PC-9 (cell line): ENCODE data around the gene CFAP74. TPM values are rescaled to one million over a fixed set of nuclear protein-coding genes. Genes with fewer than 3 reads are reported as not detected.
"Not testable (repeated sequence)": the region's sequence is repeated elsewhere in the genome, so short reads cannot be mapped to it uniquely, and the experiment has no call there.

Experiments
- BruUV-seq: library from RNA; stranded (reverse); fragments of 400-500 nt; replicated peaks from 2 replicates; lab custom pipeline; 2021; lab: Mats Ljungman, UMichigan
- CTCF ChIA-PET: fragments of 300-600 bp; sonication (Branson Sonifier 250); formaldehyde crosslinking; loops from one replicate; lab custom pipeline; 2022; ENCODE audit warnings: antibody characterized with exemption; lab: Charles Lee
- POLR2A ChIA-PET: fragments of 300-600 bp; sonication (Branson Sonifier 250); formaldehyde crosslinking; loops from one replicate; lab custom pipeline; 2022; ENCODE audit warnings: antibody characterized with exemption; ENCODE audit not compliant: unreplicated experiment; lab: Charles Lee
- DNase-seq, 2 experiments: peaks; one replicate each; pipeline versions ENCODE4 v3.0.0 to v3.0.0-alpha.2; 2015 to 2022; ENCODE audit warnings: mixed read lengths in 1 of 2
- H2AFZ ChIP-seq: fragments of 200-600 bp; sonication (generic); 2 replicates; pipeline ENCODE4 v1.8.1; 2017; ENCODE audit warnings: antibody characterized with exemption
- H3F3A ChIP-seq: fragments of 200-600 bp; sonication (generic); 2 replicates; pipeline ENCODE4 v1.8.1; 2017; ENCODE audit warnings: antibody characterized with exemption, mild to moderate bottlenecking, low read depth; ENCODE audit not compliant: insufficient read depth
- H3K27ac ChIP-seq: fragments of 200-600 bp; sonication (generic); 2 replicates; pipeline ENCODE4 v1.6.1; 2016; ENCODE audit warnings: mixed run types
- H3K27me3 ChIP-seq: fragments of 200-600 bp; sonication (generic); 2 replicates; pipeline ENCODE4 v1.6.1; 2016; ENCODE audit warnings: low read depth, mixed run types; ENCODE audit not compliant: insufficient read depth
- H3K36me3 ChIP-seq: fragments of 200-600 bp; sonication (generic); 2 replicates; pipeline ENCODE4 v1.6.1; 2016; ENCODE audit warnings: low read depth, mixed run types
- H3K4me1 ChIP-seq: fragments of 200-600 bp; sonication (generic); replicated peaks from 2 replicates; pipeline ENCODE4 v1.6.1; 2016; ENCODE audit warnings: mixed run types; ENCODE audit not compliant: insufficient read depth
- H3K4me2 ChIP-seq: fragments of 200-600 bp; sonication (generic); 2 replicates; pipeline ENCODE4 v1.6.1; 2017; ENCODE audit warnings: mixed run types
- H3K4me3 ChIP-seq: fragments of 200-600 bp; sonication (generic); 2 replicates; pipeline ENCODE4 v1.6.1; 2016; ENCODE audit warnings: mixed run types
- H3K79me2 ChIP-seq: fragments of 200-600 bp; sonication (generic); 2 replicates; pipeline ENCODE4 v1.6.1; 2017; ENCODE audit warnings: low read depth, mixed run types
- H3K9me2 ChIP-seq: fragments of 200-600 bp; sonication (generic); 2 replicates; pipeline ENCODE4 v1.8.1; 2017; ENCODE audit warnings: mild to moderate bottlenecking; ENCODE audit not compliant: insufficient read depth
- H3K9me3 ChIP-seq: fragments of 200-600 bp; sonication (generic); 2 replicates; pipeline ENCODE4 v1.8.1; 2016; ENCODE audit warnings: low read depth; ENCODE audit not compliant: insufficient read depth
- H4K20me1 ChIP-seq: fragments of 200-600 bp; sonication (generic); 2 replicates; pipeline ENCODE4 v1.8.1; 2017; ENCODE audit not compliant: insufficient read depth
- EZH2 ChIP-seq: fragments of 200-600 bp; sonication (generic); IDR thresholded peaks from 2 replicates; pipeline ENCODE4 v1.8.0; 2017; ENCODE audit warnings: antibody characterized with exemption, low read depth
- intact Hi-C: fragments of 100-400 bp; cut with micrococcal nuclease; formaldehyde crosslinking; loops from one replicate; pipeline ENCODE4 v1.10.0; 2022; ENCODE audit not compliant: unreplicated experiment
- total RNA-seq: library from RNA; stranded (reverse); gene quantifications from 2 replicates; pipeline ENCODE4 v1.2.3, GENCODE V29; 2021
- TF ChIP-seq, protein P1 (sequence below): fragments of 200-600 bp; sonication (generic); conservative IDR thresholded peaks from 2 replicates; pipeline ENCODE4 v1.6.1; 2017; ENCODE audit warnings: mixed run types, antibody characterized with exemption, mild to moderate bottlenecking, moderate library complexity

The CFAP74 gene
- total RNA-seq, 1 experiment from 2014 or later: 2.8 TPM

DNA sequence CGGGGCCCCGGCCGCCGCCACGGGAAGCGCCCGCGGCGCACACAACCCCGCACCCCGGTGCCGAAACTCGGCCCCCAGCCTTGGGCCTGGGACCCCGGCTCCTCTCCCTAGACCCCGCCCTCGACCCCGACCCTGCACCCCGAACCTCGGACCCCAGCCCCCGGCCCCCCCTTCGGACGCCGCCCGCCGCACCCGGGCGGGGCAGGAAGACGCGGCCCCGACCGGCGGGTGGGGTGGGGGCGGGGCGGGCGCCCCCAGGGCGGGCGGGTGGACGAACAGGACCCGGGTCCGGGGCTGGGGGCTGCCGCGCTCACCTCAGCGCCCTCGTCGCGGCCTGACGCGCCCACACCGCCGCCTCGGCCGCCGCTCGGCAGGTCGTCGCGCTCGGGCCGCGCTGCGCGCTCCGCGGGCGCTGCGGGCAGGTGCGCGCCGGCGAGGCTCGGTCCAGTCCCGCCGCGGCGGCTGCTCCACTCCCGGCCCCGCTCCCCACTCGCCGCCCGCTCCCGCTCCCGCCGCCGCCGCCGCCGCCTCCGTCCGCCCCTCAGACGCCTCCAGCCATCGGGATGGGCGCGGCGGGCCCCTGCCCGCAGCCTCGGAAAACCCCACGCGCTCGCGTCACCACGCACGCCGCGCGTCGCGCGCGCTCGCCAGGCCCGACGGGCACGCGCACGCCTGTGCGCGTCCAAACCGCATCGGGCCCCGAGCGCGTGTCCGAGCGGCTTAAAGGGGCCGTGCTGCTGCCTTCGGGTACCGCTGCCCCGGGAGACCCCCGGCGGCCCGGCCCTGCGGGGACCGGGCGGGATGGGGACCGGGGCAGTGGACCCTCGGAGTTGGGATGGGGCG is 112.9 kb downstream of the CFAP74 start, which contains the start of gene GNB1:
Gene GNB1, minus strand, starts transcription at position 582 of the 843 bp plus-strand sequence. CDS start 65,634 bp downstream, outside the sequence.
- Histone ChIP-seq H3K9me3 (no peaks in the 10 kb centered on the region), H3K4me3 (peak within 1 kb of the TSS; percentile 91), H3K36me3 (no peaks in the 10 kb centered on the region; the same call in 1 of the 2 replicates), H2AFZ (peak within 1 kb of the TSS; percentile 81), H3K79me2 (peaks cover 45% of the 10 kb centered on the region), H4K20me1 (peaks cover 42% of the 10 kb centered on the region), H3F3A (peaks cover 13% of the 10 kb centered on the region), H3K9me2 (no peaks in the 10 kb centered on the region), H3K4me1 (peaks cover 35% of the 10 kb centered on the region), H3K27ac (no peak within 1 kb of the TSS), H3K4me2 (peak within 1 kb of the TSS; percentile 94), H3K27me3 (no peaks in the 10 kb centered on the region)
- POLR2A ChIA-PET: no interaction called here
- BruUV-seq: no TSS peak
- peak; percentile 60 to 89 for DNase-seq
- CTCF ChIA-PET: no interaction called here
- TF ChIP-seq EZH2: no peak
- TF ChIP-seq, protein P1, sequence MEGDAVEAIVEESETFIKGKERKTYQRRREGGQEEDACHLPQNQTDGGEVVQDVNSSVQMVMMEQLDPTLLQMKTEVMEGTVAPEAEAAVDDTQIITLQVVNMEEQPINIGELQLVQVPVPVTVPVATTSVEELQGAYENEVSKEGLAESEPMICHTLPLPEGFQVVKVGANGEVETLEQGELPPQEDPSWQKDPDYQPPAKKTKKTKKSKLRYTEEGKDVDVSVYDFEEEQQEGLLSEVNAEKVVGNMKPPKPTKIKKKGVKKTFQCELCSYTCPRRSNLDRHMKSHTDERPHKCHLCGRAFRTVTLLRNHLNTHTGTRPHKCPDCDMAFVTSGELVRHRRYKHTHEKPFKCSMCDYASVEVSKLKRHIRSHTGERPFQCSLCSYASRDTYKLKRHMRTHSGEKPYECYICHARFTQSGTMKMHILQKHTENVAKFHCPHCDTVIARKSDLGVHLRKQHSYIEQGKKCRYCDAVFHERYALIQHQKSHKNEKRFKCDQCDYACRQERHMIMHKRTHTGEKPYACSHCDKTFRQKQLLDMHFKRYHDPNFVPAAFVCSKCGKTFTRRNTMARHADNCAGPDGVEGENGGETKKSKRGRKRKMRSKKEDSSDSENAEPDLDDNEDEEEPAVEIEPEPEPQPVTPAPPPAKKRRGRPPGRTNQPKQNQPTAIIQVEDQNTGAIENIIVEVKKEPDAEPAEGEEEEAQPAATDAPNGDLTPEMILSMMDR: no peak
- intact Hi-C loops: loop anchor here (2.0 to 5.0 kb wide), 2 partner anchors 32 to 108 kb away; no protein-coding TSS in a partner anchor

DNA sequence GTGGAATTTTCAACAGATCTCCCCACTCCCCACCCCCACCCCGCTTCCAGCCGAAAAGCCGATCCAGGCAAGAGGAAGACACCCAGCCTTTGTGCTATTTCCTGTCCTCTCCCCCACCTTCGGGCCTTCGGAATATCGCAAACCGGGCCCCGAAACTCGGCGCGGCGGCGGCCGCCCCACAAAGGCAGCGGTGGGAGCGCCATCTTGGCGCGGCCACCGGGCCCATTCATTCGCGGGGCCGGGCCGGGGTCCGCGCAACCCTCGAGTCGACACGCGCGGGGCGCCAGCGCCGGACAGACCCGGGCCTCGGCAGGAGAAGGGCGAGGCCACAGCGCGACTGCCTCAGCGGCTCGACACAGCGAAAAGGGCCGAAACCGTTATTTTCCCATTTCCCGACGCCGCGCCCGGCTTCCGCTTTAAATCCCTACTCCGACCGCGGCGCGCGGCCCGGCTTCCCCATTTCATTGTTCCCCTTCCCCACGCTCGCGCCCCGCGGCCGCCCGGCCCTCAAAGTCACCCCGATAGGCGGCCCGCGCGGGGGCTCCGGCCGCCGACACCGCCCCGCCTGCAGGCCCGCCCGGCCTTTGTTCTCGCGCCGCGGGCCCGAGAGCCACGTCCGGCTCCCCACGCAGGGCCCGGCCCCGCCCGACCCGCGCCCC is 113.6 kb downstream of the CFAP74 start:
- ChIA-PET CTCF (interaction anchor here (0.5 kb wide), 1 partner anchor 30 kb away, joined by 9 read pairs; no protein-coding TSS in a partner anchor), POLR2A (no interaction called here)
- Histone ChIP-seq H2AFZ (0 out of 2 replicates have a peak overlapping the region, but pooled peaks have one; percentile 72), H3K4me2 (peak overlapping the region; percentile 94), H3K79me2 (peaks cover 52% of the 10 kb centered on the region), H4K20me1 (peaks cover 50% of the 10 kb centered on the region), H3F3A (peaks cover 13% of the 10 kb centered on the region), H3K27me3 (no peaks in the 10 kb centered on the region), H3K4me3 (peak overlapping the region; percentile 91), H3K9me2 (no peaks in the 10 kb centered on the region), H3K9me3 (no peaks in the 10 kb centered on the region), H3K36me3 (no peaks in the 10 kb centered on the region; the same call in 1 of the 2 replicates), H3K4me1 (peaks cover 34% of the 10 kb centered on the region), H3K27ac (no peak overlapping the region)
- peak in 1 of 2 experiments; percentile 18 for DNase-seq
- intact Hi-C loops: loop anchor here (2.0 to 5.0 kb wide), 2 partner anchors 31 to 108 kb away; no protein-coding TSS in a partner anchor
- TF ChIP-seq, protein P1: no peak
- no peak for TF ChIP-seq EZH2
- BruUV-seq: no TSS peak

DNA sequence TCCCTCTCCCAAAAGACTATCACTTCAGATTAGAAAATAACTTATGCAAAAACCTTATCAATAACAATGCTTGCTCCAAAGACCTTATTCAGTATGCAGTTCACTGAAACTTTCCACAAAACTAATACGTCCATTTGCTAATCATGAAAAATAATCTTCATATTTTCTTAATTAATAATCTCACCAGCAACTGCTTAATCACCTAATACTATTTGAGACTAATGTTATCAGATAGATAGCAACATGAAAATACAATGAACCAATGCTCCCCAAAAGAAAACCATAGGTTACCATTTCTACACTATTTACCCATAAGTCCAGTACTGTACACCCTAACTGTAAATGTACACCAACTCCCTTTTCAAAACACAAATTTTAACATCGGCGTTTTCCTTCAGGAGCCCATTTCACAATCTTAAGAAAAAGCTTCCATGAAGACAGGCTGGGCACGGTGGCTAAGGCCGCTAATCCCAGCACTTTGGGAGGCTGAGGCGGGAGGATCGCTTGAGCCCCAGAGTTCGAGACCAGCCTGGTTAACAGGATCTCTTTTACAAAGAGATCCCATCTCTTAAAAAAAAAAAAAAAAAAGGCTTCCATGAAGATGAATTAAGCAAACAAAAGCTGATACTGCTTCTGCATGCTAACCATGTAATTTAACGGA is 114.4 kb downstream of the CFAP74 start:
- H3K4me2 ChIP-seq: peak overlapping the region; percentile 94
- no peaks in the 10 kb centered on the region; the same call in 1 of the 2 replicates for H3K36me3 ChIP-seq
- intact Hi-C loops: no loop called here
- no peak overlapping the region for H2AFZ ChIP-seq
- H3K27ac ChIP-seq: no peak overlapping the region
- H3F3A ChIP-seq: peaks cover 13% of the 10 kb centered on the region
- H3K27me3 ChIP-seq: no peaks in the 10 kb centered on the region
- ChIA-PET POLR2A (no interaction called here), CTCF (interaction anchor here (0.5 to 0.6 kb wide), 2 partner anchors 20 to 29 kb away, joined by 3 to 9 read pairs; no protein-coding TSS in a partner anchor)
- H3K9me2 ChIP-seq: no peaks in the 10 kb centered on the region
- peaks cover 60% of the 10 kb centered on the region for H3K79me2 ChIP-seq
- peak overlapping the region; percentile 91 for H3K4me3 ChIP-seq
- peaks cover 57% of the 10 kb centered on the region for H4K20me1 ChIP-seq
- peaks cover 26% of the 10 kb centered on the region for H3K4me1 ChIP-seq
- no peaks in the 10 kb centered on the region for H3K9me3 ChIP-seq
- no peak for DNase-seq
- no peak for TF ChIP-seq EZH2
- TF ChIP-seq, protein P1: no peak
- BruUV-seq: no TSS peak

DNA sequence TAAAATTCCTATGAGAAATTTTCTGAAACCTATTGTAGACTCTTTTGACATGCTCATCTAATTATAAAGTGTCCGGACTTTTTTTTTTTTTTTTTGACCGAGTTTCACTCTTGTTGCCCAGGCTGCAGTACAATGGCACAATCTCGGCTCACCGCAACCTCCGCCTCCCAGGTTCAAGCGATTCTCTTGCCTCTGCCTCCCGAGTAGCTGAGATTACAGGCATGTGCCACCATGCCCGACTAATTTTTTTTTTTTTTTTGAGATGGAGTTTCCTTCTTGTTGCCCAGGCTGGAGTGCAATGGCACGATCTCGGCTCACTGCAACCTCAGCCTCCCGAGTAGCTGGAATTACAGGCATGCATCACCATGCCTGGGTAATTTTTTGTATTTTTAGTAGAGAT is 119.7 kb downstream of the CFAP74 start:
- H3K4me3 ChIP-seq, H3K27me3 ChIP-seq, DNase-seq, intact Hi-C loops, H3K9me2 ChIP-seq, H3K9me3 ChIP-seq, H3K4me2 ChIP-seq, H3K36me3 ChIP-seq, H2AFZ ChIP-seq, BruUV-seq: not testable (repeated sequence)
- POLR2A ChIA-PET: interaction anchor here (0.7 kb wide), 1 partner anchor 912 kb away, joined by 12 read pairs; no protein-coding TSS in a partner anchor
- Histone ChIP-seq H4K20me1 (peaks cover 100% of the 10 kb centered on the region), H3K4me1 (peaks cover 10% of the 10 kb centered on the region), H3K27ac (peak overlapping the region; percentile 51; the same call in 1 of the 2 replicates), H3F3A (peaks cover 11% of the 10 kb centered on the region; the same call in 1 of the 2 replicates), H3K79me2 (peaks cover 100% of the 10 kb centered on the region)
- CTCF ChIA-PET: interaction anchor here (0.6 kb wide), 3 partner anchors 25 to 165 kb away, joined by 3 to 10 read pairs (median 6); no protein-coding TSS in a partner anchor
